OCI-LY7 (cell line): ENCODE measurements around the gene LIG3. TPM values are rescaled to one million over a fixed set of nuclear protein-coding genes. Genes with fewer than 3 reads are reported as not detected.

Experiments used
- BruUV-seq: library from RNA; stranded (reverse); fragments of 400-500 nt; replicated peaks from 2 replicates; lab custom pipeline; 2021; lab: Mats Ljungman, UMichigan
- CTCF ChIA-PET: fragments of 300-600 bp; sonication (Branson Sonifier 250); formaldehyde crosslinking; loops from one replicate; lab custom pipeline; 2022; ENCODE audit warnings: antibody characterized with exemption; ENCODE audit not compliant: unreplicated experiment; lab: Charles Lee
- POLR2A ChIA-PET: fragments of 300-600 bp; sonication (Branson Sonifier 250); formaldehyde crosslinking; loops from one replicate; lab custom pipeline; 2022; ENCODE audit warnings: antibody characterized with exemption; lab: Charles Lee
- DNase-seq: peaks from one replicate; pipeline ENCODE4 v3.0.0-alpha.2; 2015; ENCODE audit warnings: low spot score
- H2AFZ ChIP-seq: fragments of 200-600 bp; sonication (generic), shearing (Covaris generic); 2 replicates; pipeline ENCODE4 v1.6.1; 2014; ENCODE audit warnings: mild to moderate bottlenecking, antibody characterized with exemption, low read length, moderate library complexity
- H3K27ac ChIP-seq: fragments of 200-600 bp; sonication (generic); 2 replicates; pipeline ENCODE4 v1.5.1; 2014; ENCODE audit warnings: mixed run types, low read depth, mild to moderate bottlenecking, moderate library complexity, low read length, inconsistent platforms; ENCODE audit not compliant: poor library complexity, severe bottlenecking
- H3K36me3 ChIP-seq: fragments of 200-600 bp; sonication (generic); 2 replicates; pipeline ENCODE4 v1.6.1; 2014; ENCODE audit warnings: mild to moderate bottlenecking, antibody characterized with exemption, low read length, moderate library complexity, mixed read lengths; ENCODE audit not compliant: insufficient read depth
- H3K4me1 ChIP-seq: fragments of 200-600 bp; sonication (generic); 2 replicates; pipeline ENCODE4 v1.5.1; 2014; ENCODE audit warnings: mild to moderate bottlenecking, low read length; ENCODE audit not compliant: insufficient read depth, poor library complexity, severe bottlenecking
- H3K4me2 ChIP-seq: fragments of 200-600 bp; sonication (generic); 2 replicates; pipeline ENCODE4 v1.6.1; 2014; ENCODE audit warnings: mild to moderate bottlenecking, low read length
- H3K4me3 ChIP-seq: fragments of 200-600 bp; sonication (generic); 2 replicates; pipeline ENCODE4 v1.5.1; 2014; ENCODE audit warnings: mild to moderate bottlenecking, low read depth, low read length; ENCODE audit not compliant: poor library complexity, severe bottlenecking
- H3K79me2 ChIP-seq: fragments of 200-600 bp; sonication (generic); 2 replicates; pipeline ENCODE4 v1.6.1; 2016; ENCODE audit warnings: low read depth, mild to moderate bottlenecking, low read length, moderate library complexity, mixed read lengths; ENCODE audit not compliant: insufficient read depth
- H3K9me2 ChIP-seq: fragments of 200-600 bp; sonication (generic); 2 replicates; pipeline ENCODE4 v1.6.1; 2016; ENCODE audit warnings: mild to moderate bottlenecking, low read length, mixed read lengths; ENCODE audit not compliant: insufficient read depth
- H3K9me3 ChIP-seq: fragments of 200-600 bp; sonication (generic); 2 replicates; pipeline ENCODE4 v1.6.1; 2014; ENCODE audit warnings: mild to moderate bottlenecking, mixed run types, low read length, mixed read lengths
- H4K20me1 ChIP-seq: fragments of 200-600 bp; sonication (generic); 2 replicates; pipeline ENCODE4 v1.6.1; 2014; ENCODE audit warnings: mild to moderate bottlenecking, antibody characterized with exemption, low read length, moderate library complexity, mixed read lengths; ENCODE audit not compliant: insufficient read depth
- CTCF ChIP-seq: fragments of 200-600 bp; sonication (generic); conservative IDR thresholded peaks from 2 replicates; pipeline ENCODE4 v1.5.1; 2014; ENCODE audit warnings: mild to moderate bottlenecking, antibody characterized with exemption, low read length, moderate library complexity, mixed read lengths
- EZH2phosphoT487 ChIP-seq: fragments of 200-600 bp; sonication (generic); IDR thresholded peaks from 2 replicates; pipeline ENCODE4 v1.6.1; 2018; ENCODE audit warnings: low read depth, borderline replicate concordance, mild to moderate bottlenecking, mixed run types, antibody characterized with exemption, low read length, moderate library complexity, mixed read lengths
- intact Hi-C: fragments of 100-400 bp; cut with micrococcal nuclease; formaldehyde crosslinking; loops from one replicate; pipeline ENCODE4 v1.10.0; 2022; ENCODE audit not compliant: unreplicated experiment
- total RNA-seq, 2 experiments: library from RNA; depleted of rRNA in 1 of 2; stranded (reverse); fragments of >200 nt in 1 of 2; shearing (Covaris generic) in 1 of 2; gene quantifications; 2 replicates each; pipeline ENCODE4 v1.2.3, GENCODE V29; 2014 to 2022

LIG3 gene
- total RNA-seq, 2 experiments from 2014 or later: 65.6 to 67.3 TPM

- no peak for DNase-seq
- Histone ChIP-seq H3K79me2 (no peaks in the 10 kb centered on the region), H3K4me1 (no peaks in the 10 kb centered on the region), H3K27ac (no peak overlapping the region), H3K4me3 (no peak overlapping the region), H3K4me2 (no peak overlapping the region), H3K36me3 (peaks cover 56% of the 10 kb centered on the region), H3K9me3 (no peaks in the 10 kb centered on the region), H3K9me2 (no peaks in the 10 kb centered on the region), H2AFZ (no peak overlapping the region), H4K20me1 (no peaks in the 10 kb centered on the region)
- ChIA-PET CTCF (no interaction called here), POLR2A (no interaction called here)
- BruUV-seq: no TSS peak
- intact Hi-C loops: no loop called here
- TF ChIP-seq CTCF: no peak
- no peak for TF ChIP-seq EZH2phosphoT487
These were observed 26.0 kb downstream of the LIG3 start for GRCh38 chr17:35006345-35006744.

GRCh38 chr17:35006961-35007360 is 26.6 kb downstream of the LIG3 start:
- H2AFZ ChIP-seq: no peak overlapping the region
- no peaks in the 10 kb centered on the region for H3K79me2 ChIP-seq
- H3K36me3 ChIP-seq: peaks cover 49% of the 10 kb centered on the region
- H3K9me2 ChIP-seq: no peaks in the 10 kb centered on the region
- ChIA-PET POLR2A (interaction anchor here (0.6 kb wide), 1 partner anchor 67 kb away, joined by 3 read pairs; no protein-coding TSS in a partner anchor), CTCF (no interaction called here)
- no peak overlapping the region for H3K4me3 ChIP-seq
- no peak overlapping the region for H3K4me2 ChIP-seq
- intact Hi-C loops: no loop called here
- no peak overlapping the region for H3K27ac ChIP-seq
- no TSS peak for BruUV-seq
- no peaks in the 10 kb centered on the region for H4K20me1 ChIP-seq
- DNase-seq: no peak
- TF ChIP-seq CTCF: no peak
- TF ChIP-seq EZH2phosphoT487: no peak
- H3K9me3 ChIP-seq: no peaks in the 10 kb centered on the region
- H3K4me1 ChIP-seq: no peaks in the 10 kb centered on the region

- no peak for TF ChIP-seq CTCF
- no peak for TF ChIP-seq EZH2phosphoT487
These were observed 29.8 kb downstream of the LIG3 start for GRCh38 chr17:35010093-35010492.

More at GRCh38 chr17:35010093-35010492, 29.8 kb downstream of the LIG3 start:
- Histone ChIP-seq H2AFZ (no peak overlapping the region), H3K9me3 (no peaks in the 10 kb centered on the region), H3K4me2 (no peak overlapping the region), H3K27ac (no peak overlapping the region), H3K9me2 (no peaks in the 10 kb centered on the region), H4K20me1 (no peaks in the 10 kb centered on the region), H3K4me1 (no peaks in the 10 kb centered on the region), H3K4me3 (no peak overlapping the region), H3K79me2 (no peaks in the 10 kb centered on the region), H3K36me3 (peaks cover 24% of the 10 kb centered on the region; the same call in 1 of the 2 replicates)
- ChIA-PET CTCF (no interaction called here), POLR2A (interaction anchor here (0.7 kb wide), 3 partner anchors 18 to 1118 kb away, joined by 3 to 6 read pairs (median 4); no protein-coding TSS in a partner anchor)
- BruUV-seq: no TSS peak
- no peak for DNase-seq
- intact Hi-C loops: loop anchor here (5.0 kb wide), 1 partner anchor 77 kb away; no protein-coding TSS in a partner anchor
